SH-SY5Y (cell line): ENCODE measurements around the gene CHMP6.

Experiments used
- GATA2 ChIP-seq: IDR thresholded peaks from 2 replicates; pipeline ENCODE4 v1.6.1; 2011; ENCODE audit warnings: mild to moderate bottlenecking, low read depth, low read length
- GATA3 ChIP-seq: IDR thresholded peaks from 2 replicates; pipeline ENCODE4 v1.6.1; 2011; ENCODE audit warnings: low read depth, mild to moderate bottlenecking, low read length, moderate library complexity

The CHMP6 gene

GRCh38 chr17:81037798-81038733 lies 46.4 kb downstream of the CHMP6 start:
- TF ChIP-seq GATA2 (no peak), GATA3 (no peak)

- TF ChIP-seq GATA3 (no peak), GATA2 (no peak)
Observed at GRCh38 chr17:81039096-81039495, 47.5 kb downstream of the CHMP6 start.

GRCh38 chr17:81039854-81040758 lies 48.5 kb downstream of the CHMP6 start:
- no peak for TF ChIP-seq GATA3
- TF ChIP-seq GATA2: no peak

- TF ChIP-seq GATA2: no peak
- TF ChIP-seq GATA3: no peak
Observed at GRCh38 chr17:81040791-81041337, 49.2 kb downstream of the CHMP6 start.

GRCh38 chr17:81042606-81043005 lies 51.0 kb downstream of the CHMP6 start:
- TF ChIP-seq GATA2 (no peak), GATA3 (no peak)

GRCh38 chr17:81043319-81043724 lies 51.7 kb downstream of the CHMP6 start:
- TF ChIP-seq GATA2 (no peak), GATA3 (no peak)

GRCh38 chr17:81043725-81044427 lies 52.2 kb downstream of the CHMP6 start:
- no peak for TF ChIP-seq GATA3
- no peak for TF ChIP-seq GATA2

- TF ChIP-seq GATA2: no peak
- TF ChIP-seq GATA3: no peak
Observed at GRCh38 chr17:81044428-81044763, 52.8 kb downstream of the CHMP6 start.

GRCh38 chr17:81044764-81045589 lies 53.3 kb downstream of the CHMP6 start:
- TF ChIP-seq GATA2: no peak
- no peak for TF ChIP-seq GATA3

GRCh38 chr17:81045590-81046095 lies 54.0 kb downstream of the CHMP6 start:
- no peak for TF ChIP-seq GATA3
- no peak for TF ChIP-seq GATA2

- no peak for TF ChIP-seq GATA3
- TF ChIP-seq GATA2: no peak
Observed at GRCh38 chr17:81046132-81046769, 54.6 kb downstream of the CHMP6 start.

- TF ChIP-seq GATA2 (no peak), GATA3 (no peak)
Observed at GRCh38 chr17:81046770-81047359, 55.2 kb downstream of the CHMP6 start.
